Stimulated activated CD8-positive, alpha-beta memory T cell treated with anti-CD3 and anti-CD28 coated beads, Interleukin-12 subunit alpha, Interleukin-12 subunit beta, amount 100 ng/mL, for 24 hours (primary cell): ENCODE data around the gene CLASP1.

Experiments
- DNase-seq: peaks from one replicate; pipeline ENCODE4 v3.0.0-alpha.2; 2020; ENCODE audit errors: extremely low read depth

CLASP1 gene

GRCh38 chr2:121541495-121541894, 107.8 kb downstream of the CLASP1 start:
- DNase-seq: no peak

GRCh38 chr2:121539750-121540469, 109.4 kb downstream of the CLASP1 start:
- no peak for DNase-seq

GRCh38 chr2:121536850-121537557, 112.3 kb downstream of the CLASP1 start:
- no peak for DNase-seq

- no peak for DNase-seq
Measured at GRCh38 chr2:121536347-121536746, 112.9 kb downstream of the CLASP1 start.

- no peak for DNase-seq
Measured at GRCh38 chr2:121534007-121534406, 115.3 kb downstream of the CLASP1 start.

GRCh38 chr2:121532894-121533293, 116.4 kb downstream of the CLASP1 start:
- no peak for DNase-seq

- DNase-seq: no peak
Measured at GRCh38 chr2:121532347-121532766, 116.9 kb downstream of the CLASP1 start.

- peak; percentile 66 for DNase-seq
Measured at GRCh38 chr2:121530212-121530705, 119.0 kb downstream of the CLASP1 start.

- DNase-seq: peak; percentile 1
Measured at GRCh38 chr2:121529439-121530211, 119.6 kb downstream of the CLASP1 start.

GRCh38 chr2:121527009-121527682, 122.1 kb downstream of the CLASP1 start:
- peak; percentile 17 for DNase-seq

GRCh38 chr2:121524685-121525425, 124.4 kb downstream of the CLASP1 start:
- no peak for DNase-seq

- DNase-seq: no peak
Measured at GRCh38 chr2:121521359-121521758, 127.9 kb downstream of the CLASP1 start.

GRCh38 chr2:121520641-121520994, 128.6 kb downstream of the CLASP1 start:
- no peak for DNase-seq

- no peak for DNase-seq
Measured at GRCh38 chr2:121519732-121520640, 129.3 kb downstream of the CLASP1 start.

- DNase-seq: no peak
Measured at GRCh38 chr2:121519153-121519552, 130.1 kb downstream of the CLASP1 start.

- no peak for DNase-seq
Measured at GRCh38 chr2:121513597-121514333, 135.5 kb downstream of the CLASP1 start.

GRCh38 chr2:121510857-121511256, 138.4 kb downstream of the CLASP1 start:
- DNase-seq: no peak

- no peak for DNase-seq
Measured at GRCh38 chr2:121506621-121507020, 142.6 kb downstream of the CLASP1 start.

- no peak for DNase-seq
Measured at GRCh38 chr2:121505986-121506586, 143.2 kb downstream of the CLASP1 start.
